DOHH2 (cell line): ENCODE measurements around the gene FLII.

ENCODE experiments used
- H3F3A ChIP-seq: fragments of 200-600 bp; sonication (generic), shearing (Covaris generic); 2 replicates; pipeline ENCODE4 v1.6.0; 2016; ENCODE audit warnings: antibody characterized with exemption, mild to moderate bottlenecking; ENCODE audit not compliant: control insufficient read depth, insufficient read depth
- H3K27ac ChIP-seq: fragments of 200-600 bp; sonication (generic); 2 replicates; pipeline ENCODE4 v1.5.1; 2014; ENCODE audit warnings: low read depth, mild to moderate bottlenecking, low read length, moderate library complexity
- H3K27me3 ChIP-seq: fragments of 200-600 bp; sonication (generic); 2 replicates; pipeline ENCODE4 v1.6.1; 2014; ENCODE audit warnings: mild to moderate bottlenecking, low read length, mixed read lengths; ENCODE audit not compliant: control insufficient read depth
- H3K36me3 ChIP-seq: fragments of 200-600 bp; sonication (generic); 2 replicates; pipeline ENCODE4 v1.6.1; 2014; ENCODE audit warnings: mild to moderate bottlenecking, low read length, moderate library complexity, mixed read lengths; ENCODE audit not compliant: control insufficient read depth
- H3K4me1 ChIP-seq: fragments of 200-600 bp; sonication (generic); 2 replicates; pipeline ENCODE4 v1.6.1; 2014; ENCODE audit warnings: mild to moderate bottlenecking, low read length, mixed read lengths; ENCODE audit not compliant: control insufficient read depth
- H3K4me2 ChIP-seq: fragments of 200-600 bp; sonication (generic); 2 replicates; pipeline ENCODE4 v1.6.0; 2014; ENCODE audit warnings: mild to moderate bottlenecking, low read length, moderate library complexity
- H3K4me3 ChIP-seq: fragments of 200-600 bp; sonication (generic); 2 replicates; pipeline ENCODE4 v1.5.1; 2014; ENCODE audit warnings: mild to moderate bottlenecking, low read length, mixed read lengths
- H3K79me2 ChIP-seq: fragments of 200-600 bp; sonication (generic); 2 replicates; pipeline ENCODE4 v1.6.1; 2014; ENCODE audit warnings: mild to moderate bottlenecking, low read length, mixed read lengths; ENCODE audit not compliant: control insufficient read depth
- H3K9me2 ChIP-seq: fragments of 200-600 bp; sonication (generic); replicated peaks from 2 replicates; pipeline ENCODE4 v1.6.1; 2014; ENCODE audit warnings: mild to moderate bottlenecking, low read length, mixed read lengths; ENCODE audit not compliant: control insufficient read depth
- H3K9me3 ChIP-seq: fragments of 200-600 bp; sonication (generic); 2 replicates; pipeline ENCODE4 v1.6.1; 2014; ENCODE audit warnings: antibody characterized with exemption, low read length, mixed read lengths; ENCODE audit not compliant: control insufficient read depth, insufficient read depth
- H4K20me1 ChIP-seq: fragments of 200-600 bp; sonication (generic); 2 replicates; pipeline ENCODE4 v1.6.0; 2014; ENCODE audit warnings: low read depth, mild to moderate bottlenecking, antibody characterized with exemption, low read length, moderate library complexity; ENCODE audit not compliant: control insufficient read depth, insufficient read depth
- EZH2phosphoT487 ChIP-seq: fragments of 200-600 bp; sonication (generic); IDR thresholded peaks from 2 replicates; pipeline ENCODE4 v1.6.1; 2017; ENCODE audit warnings: borderline replicate concordance, mild to moderate bottlenecking, antibody characterized with exemption, low read length, moderate library complexity, mixed read lengths
- TF ChIP-seq, protein P1 (sequence below): fragments of 200-600 bp; sonication (generic); IDR thresholded peaks from one replicate; pipeline ENCODE4 v1.5.1; 2014; ENCODE audit warnings: antibody characterized with exemption, mild to moderate bottlenecking, low read depth, low read length; ENCODE audit not compliant: poor library complexity, severe bottlenecking

The FLII gene

DNA sequence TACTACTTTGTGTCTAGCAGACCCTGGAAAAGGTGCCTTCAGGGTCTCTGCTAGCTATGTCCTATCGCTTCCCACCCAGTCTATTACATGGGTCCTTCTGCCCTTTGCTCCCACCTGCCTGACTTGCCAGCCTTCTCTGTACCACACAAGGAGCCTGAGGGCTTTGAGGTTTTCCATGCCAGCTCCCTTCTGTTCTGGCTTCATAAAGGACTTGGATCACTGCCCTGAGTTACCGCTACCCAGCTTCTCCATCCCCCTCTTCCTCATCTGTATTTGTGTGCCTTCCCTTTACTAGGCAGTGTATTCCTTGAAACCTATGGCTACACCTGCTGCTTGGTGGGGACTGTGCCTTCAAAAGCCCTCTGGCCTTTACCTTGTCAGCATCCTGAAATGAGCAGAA lies 52.7 kb downstream of the FLII start:
- no peaks in the 10 kb centered on the region for H3K4me1 ChIP-seq
- H3K36me3 ChIP-seq: peaks cover 72% of the 10 kb centered on the region
- H3K9me2 ChIP-seq: no peaks in the 10 kb centered on the region
- no peak overlapping the region for H3K27ac ChIP-seq
- no peaks in the 10 kb centered on the region for H3K27me3 ChIP-seq
- no peak overlapping the region for H3K4me2 ChIP-seq
- no peak overlapping the region for H3K4me3 ChIP-seq
- no peaks in the 10 kb centered on the region for H3F3A ChIP-seq
- H4K20me1 ChIP-seq: peaks cover 9% of the 10 kb centered on the region; the same call in 1 of the 2 replicates
- TF ChIP-seq, protein P1, sequence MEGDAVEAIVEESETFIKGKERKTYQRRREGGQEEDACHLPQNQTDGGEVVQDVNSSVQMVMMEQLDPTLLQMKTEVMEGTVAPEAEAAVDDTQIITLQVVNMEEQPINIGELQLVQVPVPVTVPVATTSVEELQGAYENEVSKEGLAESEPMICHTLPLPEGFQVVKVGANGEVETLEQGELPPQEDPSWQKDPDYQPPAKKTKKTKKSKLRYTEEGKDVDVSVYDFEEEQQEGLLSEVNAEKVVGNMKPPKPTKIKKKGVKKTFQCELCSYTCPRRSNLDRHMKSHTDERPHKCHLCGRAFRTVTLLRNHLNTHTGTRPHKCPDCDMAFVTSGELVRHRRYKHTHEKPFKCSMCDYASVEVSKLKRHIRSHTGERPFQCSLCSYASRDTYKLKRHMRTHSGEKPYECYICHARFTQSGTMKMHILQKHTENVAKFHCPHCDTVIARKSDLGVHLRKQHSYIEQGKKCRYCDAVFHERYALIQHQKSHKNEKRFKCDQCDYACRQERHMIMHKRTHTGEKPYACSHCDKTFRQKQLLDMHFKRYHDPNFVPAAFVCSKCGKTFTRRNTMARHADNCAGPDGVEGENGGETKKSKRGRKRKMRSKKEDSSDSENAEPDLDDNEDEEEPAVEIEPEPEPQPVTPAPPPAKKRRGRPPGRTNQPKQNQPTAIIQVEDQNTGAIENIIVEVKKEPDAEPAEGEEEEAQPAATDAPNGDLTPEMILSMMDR: no peak
- TF ChIP-seq EZH2phosphoT487: no peak
- no peaks in the 10 kb centered on the region for H3K9me3 ChIP-seq
- H3K79me2 ChIP-seq: peaks cover 36% of the 10 kb centered on the region

DNA sequence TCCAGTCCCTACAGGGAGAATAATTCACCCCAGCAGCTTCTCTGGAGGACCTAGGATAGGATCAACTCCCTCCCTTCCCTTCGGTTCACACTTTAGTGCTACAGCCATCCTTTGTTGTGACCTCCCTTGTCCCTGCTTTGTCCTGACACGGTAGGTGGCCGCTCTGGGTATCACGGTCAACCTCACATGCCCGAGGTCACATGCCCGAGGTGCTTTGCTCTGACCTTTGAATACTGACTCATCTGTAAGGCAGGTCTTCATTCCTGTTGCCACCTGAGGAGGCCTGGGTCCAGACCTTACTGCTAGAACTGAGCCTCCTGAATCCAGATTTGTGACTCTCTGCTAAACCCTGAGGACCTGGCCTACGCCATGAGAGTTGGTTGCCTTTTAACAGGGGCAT lies 55.2 kb downstream of the FLII start:
- Histone ChIP-seq H3K79me2 (peaks cover 60% of the 10 kb centered on the region), H3K36me3 (peaks cover 74% of the 10 kb centered on the region), H4K20me1 (peaks cover 18% of the 10 kb centered on the region; the same call in 1 of the 2 replicates)

DNA sequence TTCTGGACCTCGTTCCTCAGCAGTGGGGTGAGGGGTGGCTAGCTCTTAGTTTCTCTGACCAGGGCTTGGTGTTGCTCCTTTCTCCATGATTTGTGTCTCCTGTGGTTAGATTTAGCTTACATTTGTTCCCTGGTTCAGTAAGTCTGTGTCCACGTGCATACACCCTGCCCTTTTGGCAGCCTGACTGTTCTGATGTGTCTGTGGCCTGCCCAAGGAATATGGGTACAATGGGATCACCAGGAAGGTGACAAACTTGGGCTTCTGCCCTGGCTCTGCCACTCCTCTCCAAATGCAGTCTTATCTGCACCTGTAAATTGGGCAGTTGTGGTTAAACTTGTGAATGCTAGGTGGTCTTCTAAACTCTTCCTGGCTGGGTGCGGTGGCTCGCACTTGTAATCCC lies 57.4 kb downstream of the FLII start:
- Histone ChIP-seq H3F3A (no peaks in the 10 kb centered on the region), H3K4me1 (no peaks in the 10 kb centered on the region), H3K27ac (no peak overlapping the region), H3K9me3 (no peaks in the 10 kb centered on the region), H3K4me2 (no peak overlapping the region), H3K36me3 (peaks cover 76% of the 10 kb centered on the region), H4K20me1 (peaks cover 18% of the 10 kb centered on the region; the same call in 1 of the 2 replicates), H3K27me3 (no peaks in the 10 kb centered on the region), H3K9me2 (no peaks in the 10 kb centered on the region), H3K79me2 (peaks cover 81% of the 10 kb centered on the region), H3K4me3 (no peak overlapping the region)
- TF ChIP-seq, protein P1: no peak
- TF ChIP-seq EZH2phosphoT487: no peak

More for the DNA sequence above, 55.2 kb downstream of the FLII start:
- Histone ChIP-seq H3F3A (no peaks in the 10 kb centered on the region), H3K4me2 (no peak overlapping the region), H3K4me1 (no peaks in the 10 kb centered on the region), H3K27me3 (no peaks in the 10 kb centered on the region), H3K4me3 (no peak overlapping the region), H3K9me2 (no peaks in the 10 kb centered on the region), H3K27ac (no peak overlapping the region), H3K9me3 (no peaks in the 10 kb centered on the region)
- TF ChIP-seq EZH2phosphoT487: no peak
- TF ChIP-seq, protein P1: no peak
